Sigmoid colon (tissue), 3 donors: Measurements from ENCODE around the gene LUC7L2.

Experiments
- CTCF ChIP-seq, 4 experiments: fragments of 450-650 bp in 3 of 4; fragments of 200-600 bp in 1 of 4; IDR thresholded peaks; one replicate each; pipeline ENCODE4 v1.5.1; 2016 to 2019; ENCODE audit warnings: antibody characterized with exemption in 4 of 4, mild to moderate bottlenecking in 3 of 4, moderate library complexity in 2 of 4
- POLR2A ChIP-seq, 2 donors: fragments of 450-650 bp; IDR thresholded peaks; one replicate each; pipeline ENCODE4 v1.6.1; 2016; ENCODE audit warnings: antibody characterized with exemption in 2 of 2, mild to moderate bottlenecking in 2 of 2, moderate library complexity in 2 of 2

GRCh38 chr7:139424004-139424403 lies 64.3 kb downstream of the LUC7L2 start:
- TF ChIP-seq POLR2A (IDR thresholded peaks at IDR 0.05) = no peak
- no peak for TF ChIP-seq CTCF (IDR thresholded peaks at IDR 0.05)
